ENCODE data around the gene CALN1.
"Not testable (repeated sequence)": the region's sequence is repeated elsewhere in the genome, so short reads cannot be mapped to it uniquely, and the experiment has no call there.

The CALN1 gene

DNA sequence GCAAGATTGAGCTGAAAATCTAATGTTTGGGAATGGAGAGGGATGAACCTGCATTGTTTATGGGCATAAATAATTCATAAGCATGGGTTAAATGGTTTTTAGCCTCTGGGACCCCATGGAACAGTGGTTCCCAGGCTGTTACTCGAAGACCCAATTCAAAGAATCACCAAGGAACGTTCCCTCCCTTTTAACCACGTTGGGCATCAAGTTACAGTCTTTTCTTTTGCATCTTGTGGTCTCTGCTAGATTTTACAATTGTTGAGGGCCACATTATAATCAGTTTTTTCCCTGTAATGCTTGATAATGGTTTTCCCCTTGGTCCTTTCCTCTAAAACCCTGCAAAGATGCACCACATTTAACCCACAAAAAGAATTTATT lies 2.5 kb downstream of the CALN1 start:
- DNase-seq (ENCODE audit: low spot score) (no peak), FAIRE-seq (no peak)

DNA sequence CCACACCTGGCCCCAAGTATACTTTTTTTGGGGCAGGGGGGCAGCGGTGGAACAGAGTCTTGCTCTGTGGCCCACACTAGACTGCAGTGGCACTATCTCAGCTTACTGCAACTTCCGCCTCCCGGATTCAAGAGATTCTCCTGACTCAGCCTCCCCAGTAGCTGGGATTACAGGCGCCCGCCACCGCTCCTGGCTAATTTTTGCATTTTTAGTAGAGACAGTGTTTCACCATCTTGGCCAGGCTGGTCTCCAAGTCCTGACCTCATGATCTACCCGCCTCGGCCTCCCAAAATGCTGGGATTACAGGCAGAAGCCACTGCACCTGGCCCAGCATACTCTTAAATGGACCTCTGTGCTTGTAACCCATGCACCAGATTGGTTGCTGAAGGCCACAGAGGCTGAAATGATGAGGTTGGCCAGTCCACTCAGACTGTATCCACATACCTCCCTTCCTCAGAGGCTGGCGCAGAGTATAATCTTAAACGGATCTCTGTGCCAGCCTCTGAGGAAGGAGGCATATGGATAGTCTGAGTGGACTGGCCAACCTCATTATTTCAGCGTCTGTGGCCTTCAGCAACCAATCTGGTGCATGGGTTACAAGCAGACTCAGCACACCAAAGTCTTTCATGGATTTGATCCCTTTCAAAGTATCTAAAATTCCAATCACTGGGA lies 3.0 kb downstream of the CALN1 start:
- DNase-seq (ENCODE audit: low spot score): no peak
- FAIRE-seq: no peak

DNA sequence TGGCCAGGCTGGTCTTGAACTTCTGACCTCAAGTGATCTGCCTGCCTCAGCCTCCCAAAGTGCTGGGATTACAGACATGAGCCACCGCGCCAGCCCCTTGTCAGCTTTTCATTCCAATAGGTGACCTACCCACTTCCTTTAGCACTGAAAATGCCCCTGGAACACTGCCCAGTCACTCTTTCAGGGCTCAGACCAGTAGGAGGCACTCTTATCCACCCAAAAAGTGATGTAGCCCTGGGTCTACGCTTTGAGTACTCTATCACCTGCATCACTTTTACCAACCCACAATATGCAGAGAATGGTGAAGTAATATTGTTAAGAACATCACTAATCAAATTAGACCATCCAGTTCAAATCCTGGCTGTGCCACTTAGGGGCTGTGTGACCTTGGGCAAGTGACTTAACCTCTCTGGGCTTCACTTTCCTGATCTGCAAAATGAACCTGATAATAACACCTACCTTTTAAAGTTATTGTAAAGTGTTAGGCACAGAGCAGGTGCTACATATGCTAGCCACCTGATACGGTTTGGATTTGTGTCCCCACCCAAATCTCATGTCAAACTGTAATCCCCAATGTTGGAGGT lies 5.2 kb downstream of the CALN1 start:
- FAIRE-seq (no peak), DNase-seq (ENCODE audit: low spot score) (no peak)

DNA sequence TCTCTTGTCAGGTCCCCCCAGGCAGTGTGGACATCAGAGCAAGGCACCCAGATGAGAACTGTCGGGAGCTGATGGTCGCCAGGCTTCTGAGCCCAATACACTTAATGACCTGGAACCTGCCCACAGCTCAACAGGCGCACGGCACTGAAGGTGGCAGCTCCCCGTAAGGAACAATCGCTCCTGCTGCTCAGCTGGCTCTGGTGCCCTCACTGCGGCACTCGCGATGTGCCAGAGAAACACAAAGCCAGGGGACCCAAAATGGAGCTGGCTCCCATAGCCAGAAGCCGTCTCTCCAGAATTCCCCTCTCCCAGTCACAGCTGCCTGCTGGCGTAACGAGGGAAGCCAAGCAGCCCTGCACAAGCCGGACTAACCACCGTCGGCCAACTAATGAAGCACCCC lies 6.3 kb downstream of the CALN1 start:
- no peak for FAIRE-seq

DNA sequence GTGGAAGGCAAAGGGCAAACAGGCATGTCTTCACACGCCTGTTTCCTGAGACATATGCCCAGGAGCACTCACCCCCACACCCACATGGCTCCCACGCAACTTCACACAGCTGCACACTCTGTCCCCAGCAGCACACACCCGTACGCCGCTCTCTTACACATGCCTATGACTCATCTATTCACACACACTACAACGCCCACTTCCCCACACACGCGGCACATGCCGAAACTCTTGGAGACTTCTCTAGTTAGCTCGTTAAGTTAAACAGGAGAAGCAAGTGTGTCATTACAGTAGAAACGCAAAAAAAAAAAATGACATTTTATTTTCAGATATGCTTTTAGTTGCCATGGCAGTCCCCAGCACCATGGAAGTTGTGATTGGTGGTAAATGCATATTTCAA lies 6.7 kb downstream of the CALN1 start:
- no peak for FAIRE-seq
- peak; percentile 68 for DNase-seq (ENCODE audit: low spot score)

More for the DNA sequence above, 6.3 kb downstream of the CALN1 start:
- DNase-seq (ENCODE audit: low spot score): no peak

DNA sequence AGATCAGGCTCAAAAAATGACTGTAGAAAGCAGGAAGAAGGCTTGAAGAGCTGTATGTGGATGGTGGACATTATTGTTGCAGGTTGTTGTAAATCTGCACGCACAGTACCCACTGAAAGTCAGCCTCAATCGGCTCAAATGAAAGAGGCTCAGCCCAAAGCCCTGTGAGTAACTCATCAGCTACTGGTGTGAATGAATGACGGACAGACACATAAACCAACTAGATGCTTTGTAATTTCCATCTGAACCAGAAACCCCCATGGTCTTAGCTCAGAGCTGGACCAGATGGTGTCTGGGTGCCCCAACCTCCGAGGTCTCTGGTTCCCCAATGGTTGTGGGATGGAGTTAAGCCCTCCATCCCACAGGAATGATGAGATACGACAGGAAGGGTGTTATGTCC lies 7.4 kb downstream of the CALN1 start:
- FAIRE-seq (no peak), DNase-seq (ENCODE audit: low spot score) (no peak)

DNA sequence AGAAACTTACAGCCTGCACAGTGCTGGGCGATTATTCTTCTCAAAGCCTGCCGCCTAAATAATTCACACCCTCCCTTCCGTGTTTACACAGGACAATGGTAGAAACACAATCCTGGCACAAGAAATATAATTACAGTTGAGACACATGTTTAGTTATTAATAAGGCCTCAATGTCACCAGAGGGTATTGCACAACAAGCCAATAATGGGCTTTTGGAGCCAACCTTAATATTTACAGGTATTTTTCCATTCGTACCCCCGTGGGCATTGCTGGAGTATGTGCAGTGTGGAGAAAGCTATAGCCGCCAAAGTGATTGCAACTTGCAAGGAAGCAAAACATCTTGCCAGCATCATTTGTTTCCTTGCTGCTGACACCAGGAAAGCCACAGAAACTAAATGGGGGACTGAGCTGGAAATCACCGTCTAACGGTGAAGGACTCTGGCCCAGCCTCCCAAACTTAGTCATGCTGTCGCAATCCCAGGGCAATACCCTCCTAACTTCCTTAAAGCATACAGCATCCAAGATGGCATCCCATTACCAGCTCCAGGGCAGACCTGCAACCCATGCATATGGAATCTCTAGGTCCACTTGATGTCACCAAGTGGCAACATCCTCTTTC lies 8.6 kb downstream of the CALN1 start:
- DNase-seq (ENCODE audit: low spot score) (no peak), FAIRE-seq (no peak)

DNA sequence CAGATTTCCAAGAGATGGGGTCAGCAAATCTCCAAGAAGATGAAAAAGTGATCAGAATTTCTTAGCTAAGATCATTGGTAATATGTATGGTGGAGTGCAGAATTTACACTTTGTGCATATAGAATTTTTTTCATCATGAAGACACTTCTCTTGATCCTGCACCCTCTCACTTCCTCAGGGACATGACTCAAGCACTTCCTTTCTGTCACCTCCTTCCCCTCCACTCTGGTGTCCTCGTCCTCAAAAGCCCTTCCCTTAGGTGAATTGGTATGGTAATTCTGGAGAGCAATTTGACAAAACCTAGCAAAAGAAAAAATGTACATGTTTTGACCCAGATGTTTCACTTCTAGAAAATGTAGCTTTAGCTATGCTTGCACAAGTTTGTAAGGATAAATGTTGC lies 18.1 kb downstream of the CALN1 start:
- DNase-seq (ENCODE audit: low spot score) (no peak), FAIRE-seq (no peak)

DNA sequence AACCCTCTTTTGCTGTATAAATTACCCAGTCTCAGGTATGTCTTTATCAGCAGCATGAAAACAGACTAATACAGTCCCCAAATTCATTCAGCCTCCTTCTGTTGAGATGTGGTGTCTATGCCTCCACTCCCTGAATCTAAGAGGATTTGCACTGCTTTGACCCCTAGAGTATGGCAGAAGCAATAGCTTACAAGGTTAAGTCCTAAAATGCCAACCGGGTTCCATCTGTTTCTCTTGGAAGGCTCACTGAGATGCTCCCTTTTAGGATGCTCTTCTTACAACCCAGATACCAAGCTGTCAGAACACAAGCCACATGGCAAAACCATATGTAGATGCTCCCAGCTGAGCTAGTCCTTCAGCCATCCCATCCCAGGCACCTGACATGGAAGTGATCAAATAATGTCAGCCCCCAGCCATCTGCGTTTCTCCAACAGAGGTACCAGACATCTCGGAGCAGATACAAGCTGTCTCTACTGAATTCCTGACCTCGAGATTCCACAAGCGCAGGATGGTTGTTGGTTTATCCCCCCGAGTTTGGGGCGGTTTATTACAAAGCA lies 20.2 kb downstream of the CALN1 start:
- DNase-seq (ENCODE audit: low spot score): no peak
- FAIRE-seq: no peak

DNA sequence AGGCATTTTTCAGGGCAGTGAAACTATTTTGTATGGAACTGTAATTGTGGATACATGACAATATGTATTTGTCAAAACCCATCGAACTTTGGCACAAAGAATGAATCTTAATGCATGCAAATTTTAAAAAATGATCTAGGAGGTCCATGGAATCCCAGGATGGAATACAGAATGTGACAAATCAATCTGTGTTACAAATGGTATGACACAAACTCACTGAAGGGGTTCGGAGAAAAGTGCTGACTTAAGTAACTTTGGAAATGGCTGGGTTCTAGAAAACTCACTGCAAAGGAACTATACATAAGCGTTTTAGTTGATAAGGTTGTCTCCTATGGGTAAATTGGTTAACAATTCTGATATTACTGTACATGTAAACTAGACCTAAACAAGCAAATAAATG lies 26.0 kb downstream of the CALN1 start:
- FAIRE-seq (no peak), DNase-seq (ENCODE audit: low spot score) (no peak)

DNA sequence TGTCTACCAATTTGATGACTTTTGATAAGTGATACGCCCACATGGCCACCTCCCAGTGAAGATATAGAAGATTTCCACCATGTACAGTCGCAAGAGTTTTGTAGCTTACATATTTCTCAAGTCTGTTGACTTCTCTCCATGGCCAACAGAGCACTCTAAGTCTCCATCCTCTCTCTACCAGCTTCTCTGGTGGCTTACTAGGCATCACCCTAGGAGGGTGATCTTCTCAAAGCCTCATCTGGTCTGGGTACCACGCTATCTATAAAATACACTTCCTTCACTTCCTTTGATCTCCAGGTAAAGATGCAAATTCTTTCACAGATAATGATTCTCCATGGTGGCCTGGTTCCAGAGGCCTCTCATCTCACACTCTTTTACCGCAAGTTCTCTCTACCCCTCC lies 49.9 kb downstream of the CALN1 start:
- FAIRE-seq (no peak), DNase-seq (ENCODE audit: low spot score) (no peak)

DNA sequence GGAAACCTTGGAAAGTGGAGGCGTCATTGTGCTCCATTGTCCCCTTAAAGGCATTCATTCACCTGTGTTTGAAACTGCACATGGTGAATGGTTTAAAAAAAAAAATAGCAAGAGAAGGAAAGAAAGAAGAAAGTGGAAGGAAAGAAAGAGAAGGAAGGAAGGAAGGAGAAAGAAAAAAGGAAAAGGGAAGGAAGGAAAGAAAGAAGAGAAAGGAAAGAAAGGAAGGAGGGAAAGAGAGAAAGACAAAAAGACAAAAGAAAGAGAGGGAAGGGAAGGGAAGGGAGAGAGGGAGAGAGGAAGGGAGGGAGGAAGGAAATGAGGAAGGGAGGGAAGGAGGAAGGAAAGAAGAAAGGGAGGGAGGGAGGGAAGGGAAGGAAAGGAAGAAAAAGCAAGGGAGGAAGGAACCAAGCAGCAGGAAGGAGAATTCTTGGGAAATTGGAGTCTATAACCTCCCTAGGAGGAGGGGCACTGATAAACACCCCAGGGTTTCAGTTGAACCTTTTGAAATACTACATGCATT lies 66.9 kb downstream of the CALN1 start:
- DNase-seq (ENCODE audit: low spot score) (no peak), FAIRE-seq (no peak)

DNA sequence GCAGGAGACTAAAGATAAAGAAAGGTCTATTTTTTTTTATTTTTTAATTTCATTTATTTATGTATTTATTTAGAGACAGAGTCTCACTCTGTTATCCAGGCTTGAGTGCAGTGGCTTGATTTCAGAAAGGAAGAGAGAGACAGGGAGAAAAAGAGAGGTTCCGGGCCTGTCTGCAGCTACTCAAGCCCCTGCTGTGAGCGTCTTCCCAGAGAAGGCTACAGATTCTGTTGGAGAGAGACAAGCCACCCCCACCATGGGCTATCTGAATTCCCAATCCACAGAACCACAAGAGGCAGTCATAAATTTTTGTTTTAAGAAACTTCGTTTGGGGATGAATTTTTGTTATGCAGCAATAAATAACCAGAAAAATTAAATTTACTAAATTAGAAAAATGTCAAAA lies 68.1 kb downstream of the CALN1 start:
- FAIRE-seq (no peak), DNase-seq (ENCODE audit: low spot score) (no peak)

DNA sequence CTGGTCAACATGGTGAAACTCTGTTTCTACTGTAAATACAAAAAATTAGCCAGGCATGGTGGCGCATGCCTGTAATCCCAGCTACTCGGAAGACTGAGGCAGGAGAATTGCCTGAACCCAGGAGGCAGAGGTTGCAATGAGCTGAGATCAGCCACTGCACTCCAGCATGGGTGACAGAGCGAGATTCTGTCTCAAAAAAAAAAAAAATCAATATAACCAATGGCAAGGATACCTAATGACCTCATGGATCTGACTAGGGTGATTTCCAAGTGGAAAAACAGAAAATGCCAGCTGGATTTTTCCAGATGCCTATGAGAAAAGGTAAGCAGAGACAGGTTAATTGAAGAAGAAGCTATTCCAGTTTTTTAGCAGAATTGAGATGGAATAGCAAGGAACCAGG lies 68.8 kb downstream of the CALN1 start:
- FAIRE-seq; DNase-seq (ENCODE audit: low spot score): not testable (repeated sequence)

DNA sequence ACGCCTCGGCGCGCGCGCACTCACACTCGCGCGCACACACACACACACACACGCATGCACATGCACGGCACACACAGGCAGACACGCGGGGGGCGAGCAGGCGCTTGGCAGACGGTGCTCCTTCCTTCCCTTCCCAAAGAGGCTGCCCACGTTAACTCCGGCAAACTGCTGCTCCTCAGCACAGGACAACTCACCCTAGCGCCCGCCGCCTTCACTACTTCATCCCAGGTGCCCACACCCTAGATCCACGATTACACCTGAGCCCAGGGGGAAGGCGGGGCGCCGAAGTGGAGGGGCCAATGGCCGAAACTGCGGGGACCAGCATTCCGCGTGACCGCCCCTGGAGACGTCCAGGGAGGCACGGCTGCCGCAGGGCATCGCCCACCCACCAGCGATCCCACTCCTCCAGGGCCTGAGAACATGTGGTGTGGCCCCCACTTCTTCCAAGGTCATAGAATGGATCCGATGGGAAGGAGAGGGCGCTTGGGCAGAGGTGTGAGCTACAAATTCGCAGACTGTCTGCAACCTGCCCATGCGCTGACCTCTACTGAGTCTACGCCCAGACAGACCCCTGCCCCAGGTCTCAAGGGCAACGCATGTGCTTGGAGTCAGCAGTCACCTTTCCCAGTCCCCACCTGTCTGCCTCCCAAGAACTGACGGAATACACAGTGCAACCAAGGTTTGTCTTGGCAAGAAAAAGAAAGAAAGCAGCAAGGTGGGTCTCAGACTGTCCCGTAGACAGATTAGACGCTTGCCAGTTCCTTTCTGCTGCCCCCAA lies 74.6 kb downstream of the CALN1 start:
- DNase-seq (ENCODE audit: low spot score) (no peak), FAIRE-seq (no peak)

DNA sequence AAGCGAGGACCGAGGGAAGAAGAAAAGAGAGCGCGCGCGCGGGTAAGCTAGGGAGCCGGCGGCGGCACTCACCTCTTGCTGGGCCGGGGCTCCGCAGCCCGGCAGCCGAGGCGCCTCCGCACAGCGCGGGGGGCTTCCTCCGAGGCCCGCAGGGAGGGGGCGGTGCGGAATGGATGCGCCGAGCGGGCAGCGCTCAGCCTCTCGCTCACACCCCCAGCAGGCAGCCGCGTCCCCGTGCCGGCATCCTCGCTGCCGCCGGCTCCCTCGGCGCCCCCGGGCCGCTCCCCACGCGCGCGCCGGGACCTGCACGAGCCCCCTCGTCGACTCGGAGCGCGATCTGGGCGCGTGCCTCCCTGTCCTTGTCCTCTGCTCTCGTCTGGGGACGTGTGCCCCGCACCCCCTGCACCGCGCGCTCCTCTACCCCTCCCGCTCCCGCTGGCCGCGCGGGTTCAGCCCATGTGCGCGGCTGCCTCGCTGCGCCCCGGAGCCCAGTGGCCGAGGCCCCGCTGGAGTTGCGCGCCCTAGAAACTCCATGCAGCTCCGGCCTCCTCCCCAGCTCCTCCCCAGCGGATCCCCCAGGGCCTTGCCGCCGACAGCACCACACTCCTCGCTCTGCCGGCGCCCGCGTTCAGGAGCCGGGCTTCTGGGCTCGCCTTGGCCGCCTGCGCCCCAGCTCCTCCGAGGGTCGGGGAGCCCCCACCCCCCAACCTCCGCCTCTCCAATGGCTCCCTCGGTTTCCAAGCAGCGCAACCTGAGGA lies 75.3 kb downstream of the CALN1 start:
- DNase-seq (ENCODE audit: low spot score): no peak
- FAIRE-seq: no peak

DNA sequence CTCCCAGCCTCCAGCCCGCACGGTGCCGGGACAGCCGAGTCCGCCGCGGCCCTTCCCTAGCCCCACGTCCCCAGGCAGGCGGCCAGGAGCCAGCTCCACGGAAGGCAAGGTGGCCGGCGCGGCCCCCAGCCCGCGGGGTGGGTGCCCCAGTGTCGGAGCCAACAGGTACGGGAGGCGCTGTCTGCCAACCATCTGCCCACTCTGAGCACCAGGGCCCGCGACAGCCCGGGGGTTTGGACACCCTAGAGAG lies 75.8 kb downstream of the CALN1 start:
- DNase-seq (ENCODE audit: low spot score) (no peak), FAIRE-seq (no peak)

DNA sequence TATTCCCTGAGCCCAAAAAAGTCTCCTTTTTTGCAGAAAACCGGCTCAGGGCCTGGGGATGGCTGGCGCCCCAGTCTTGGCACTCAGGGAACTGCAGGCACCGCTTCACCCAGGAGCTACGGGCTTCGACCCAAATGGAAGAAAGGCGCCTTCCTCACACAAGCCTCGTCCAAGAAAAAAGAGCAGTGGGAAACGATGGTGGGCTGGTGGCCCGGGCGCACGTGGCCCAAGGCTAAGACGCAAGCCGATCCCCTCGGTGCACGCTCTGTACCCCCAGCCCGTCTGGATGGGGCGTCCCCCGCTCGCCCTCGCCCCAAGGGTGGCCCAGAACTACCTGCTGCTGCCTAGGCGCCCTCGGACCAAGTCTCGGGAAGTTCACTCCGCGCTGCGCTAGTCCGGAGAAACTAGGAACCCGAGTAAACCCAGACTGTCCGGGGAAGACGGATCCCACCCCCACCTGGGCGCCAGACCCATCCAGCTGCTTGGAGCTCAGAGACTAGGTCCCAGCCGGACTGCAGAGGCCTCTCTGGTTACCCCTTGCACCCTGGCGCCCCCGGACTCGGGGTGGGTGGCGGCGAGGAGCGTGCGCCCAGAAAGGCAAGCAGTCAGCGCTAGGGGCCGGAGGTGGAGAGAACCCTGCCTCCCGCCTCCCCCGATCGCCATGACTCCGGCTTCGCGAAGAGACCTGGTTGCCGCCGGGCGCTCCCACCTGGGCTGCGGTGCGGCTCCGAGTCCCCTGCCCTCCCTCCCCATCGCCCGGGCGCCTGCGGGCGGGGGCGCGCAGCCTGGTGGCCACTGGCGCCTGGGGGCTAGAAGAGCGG lies 76.4 kb downstream of the CALN1 start:
- FAIRE-seq: no peak
- no peak for DNase-seq (ENCODE audit: low spot score)

DNA sequence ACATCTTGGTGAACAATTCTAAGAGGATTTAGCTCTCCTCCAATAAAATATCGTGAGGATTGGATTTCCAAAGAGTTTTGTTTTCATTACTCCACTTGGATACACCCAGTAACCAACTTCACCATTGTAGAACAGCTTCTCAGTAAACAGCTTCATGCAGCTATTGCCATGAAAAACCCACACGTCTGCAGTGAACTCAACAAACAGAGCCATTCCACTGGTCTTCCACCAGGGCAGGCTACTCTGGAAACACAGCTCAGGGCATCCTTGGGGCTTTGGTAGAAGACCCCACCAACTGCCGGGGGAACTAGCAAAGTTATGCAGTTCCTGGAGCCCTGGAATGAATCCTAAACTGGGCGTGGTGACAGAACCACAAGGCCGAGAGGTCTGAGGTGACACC lies 77.4 kb downstream of the CALN1 start:
- no peak for DNase-seq (ENCODE audit: low spot score)
- no peak for FAIRE-seq

DNA sequence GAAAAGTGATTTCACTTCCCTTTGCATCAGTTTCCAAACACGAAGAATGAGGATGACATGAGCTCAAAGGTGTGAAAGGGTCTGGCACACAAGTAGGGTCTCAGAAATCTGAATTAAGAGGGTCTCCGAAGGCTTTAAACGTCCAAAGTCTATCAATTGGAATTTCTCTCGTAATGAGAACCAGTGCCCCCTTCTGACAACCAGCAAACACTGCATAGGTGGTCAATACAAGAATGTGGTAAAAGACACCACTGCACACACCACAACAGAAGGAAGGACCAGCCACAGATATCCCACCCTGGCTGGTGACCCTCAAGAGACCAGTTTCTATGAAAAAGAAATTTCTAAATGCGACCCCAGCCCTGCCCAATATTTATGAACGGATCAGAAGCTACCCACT lies 78.1 kb downstream of the CALN1 start:
- FAIRE-seq (no peak), DNase-seq (ENCODE audit: low spot score) (no peak)

DNA sequence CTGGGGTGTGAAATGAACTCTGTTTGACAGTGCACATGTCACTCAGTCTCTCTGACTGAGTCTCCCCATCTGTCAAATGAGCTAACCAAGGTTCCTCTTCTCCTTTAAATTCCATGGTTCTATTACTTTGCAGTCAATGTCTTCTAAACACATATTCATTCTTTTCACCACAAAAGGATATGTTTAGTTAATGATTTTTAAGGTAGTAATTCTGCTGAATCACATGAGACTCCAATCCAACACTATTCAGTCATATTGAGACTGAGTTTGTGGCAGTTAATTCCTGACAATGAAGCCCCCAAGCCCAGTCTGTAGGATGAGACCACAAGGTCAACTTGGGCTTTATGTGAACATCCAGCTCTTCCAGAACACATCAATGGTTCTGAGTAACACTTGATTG lies 85.3 kb downstream of the CALN1 start:
- no peak for FAIRE-seq

More for the DNA sequence above, 85.3 kb downstream of the CALN1 start:
- DNase-seq (ENCODE audit: low spot score): no peak

Data from urothelium cell line (cell line).